ENCODE measurements around the gene ZNF878. TPM values are rescaled to one million over a fixed set of nuclear protein-coding genes. Genes with fewer than 3 reads are reported as not detected.
"Not testable (repeated sequence)": the region's sequence is repeated elsewhere in the genome, so short reads cannot be mapped to it uniquely, and the experiment has no call there.

Gene ZNF878
- total RNA-seq, 2 donors from 2014 or later: 0.20 to 0.26 TPM

DNA sequence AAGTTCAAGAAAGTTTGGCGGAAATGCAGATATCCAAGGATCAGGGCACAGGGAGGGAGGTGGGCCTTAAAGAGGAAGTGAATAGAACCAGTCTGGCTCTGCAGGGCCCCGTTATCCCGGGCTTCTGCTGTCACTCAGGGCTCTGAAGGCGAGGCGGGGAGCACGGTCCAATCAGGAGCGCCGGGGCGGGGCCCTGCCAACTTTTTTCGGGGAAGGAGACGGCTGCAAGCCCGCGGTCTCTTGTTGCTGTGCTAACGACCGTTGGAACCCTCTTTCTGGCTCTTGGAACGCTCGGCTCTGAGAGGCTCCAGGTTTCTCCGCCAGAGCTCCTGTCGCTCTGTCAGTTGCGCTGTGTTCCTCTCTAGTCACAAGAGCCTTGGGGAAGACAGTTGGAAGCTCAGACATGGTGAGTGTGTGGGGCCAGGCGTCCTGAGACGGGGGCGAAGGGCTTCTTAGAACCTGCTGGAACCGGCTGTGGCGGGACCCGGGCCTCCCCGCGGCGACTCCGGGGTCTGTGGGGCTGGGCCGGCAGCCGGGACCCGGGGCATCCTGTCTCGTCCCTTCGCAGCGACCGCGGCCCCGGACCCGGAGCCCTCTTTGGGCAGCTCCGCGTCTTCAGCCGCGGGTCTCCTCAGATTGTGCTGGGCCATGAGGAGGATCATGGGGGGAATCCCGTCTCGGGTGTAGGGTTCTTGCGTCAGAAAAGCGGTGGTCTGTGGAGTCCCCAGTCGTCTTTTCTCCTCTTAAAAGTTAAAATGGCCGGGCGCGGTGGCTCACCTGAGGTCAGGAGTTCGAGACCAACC is 39.5 kb upstream of the ZNF878 start:
- DNase-seq (ENCODE audit: low spot score): peak; percentile 87
- no peaks in the 10 kb centered on the region for H3K27me3 ChIP-seq
- TF ChIP-seq, protein P1, sequence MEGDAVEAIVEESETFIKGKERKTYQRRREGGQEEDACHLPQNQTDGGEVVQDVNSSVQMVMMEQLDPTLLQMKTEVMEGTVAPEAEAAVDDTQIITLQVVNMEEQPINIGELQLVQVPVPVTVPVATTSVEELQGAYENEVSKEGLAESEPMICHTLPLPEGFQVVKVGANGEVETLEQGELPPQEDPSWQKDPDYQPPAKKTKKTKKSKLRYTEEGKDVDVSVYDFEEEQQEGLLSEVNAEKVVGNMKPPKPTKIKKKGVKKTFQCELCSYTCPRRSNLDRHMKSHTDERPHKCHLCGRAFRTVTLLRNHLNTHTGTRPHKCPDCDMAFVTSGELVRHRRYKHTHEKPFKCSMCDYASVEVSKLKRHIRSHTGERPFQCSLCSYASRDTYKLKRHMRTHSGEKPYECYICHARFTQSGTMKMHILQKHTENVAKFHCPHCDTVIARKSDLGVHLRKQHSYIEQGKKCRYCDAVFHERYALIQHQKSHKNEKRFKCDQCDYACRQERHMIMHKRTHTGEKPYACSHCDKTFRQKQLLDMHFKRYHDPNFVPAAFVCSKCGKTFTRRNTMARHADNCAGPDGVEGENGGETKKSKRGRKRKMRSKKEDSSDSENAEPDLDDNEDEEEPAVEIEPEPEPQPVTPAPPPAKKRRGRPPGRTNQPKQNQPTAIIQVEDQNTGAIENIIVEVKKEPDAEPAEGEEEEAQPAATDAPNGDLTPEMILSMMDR (IDR thresholded peaks at IDR 0.05): no peak
- H3K4me1 ChIP-seq: peaks cover 0 to 8% of the 10 kb centered on the region in 2 donors
- no peaks in the 10 kb centered on the region for H3K36me3 ChIP-seq
- H3K4me3 ChIP-seq: peak overlapping the region; percentile 53 to 76
- no peaks in the 10 kb centered on the region for H3K9me3 ChIP-seq
- peak overlapping the region; percentile 57 to 75 for H3K27ac ChIP-seq

DNA sequence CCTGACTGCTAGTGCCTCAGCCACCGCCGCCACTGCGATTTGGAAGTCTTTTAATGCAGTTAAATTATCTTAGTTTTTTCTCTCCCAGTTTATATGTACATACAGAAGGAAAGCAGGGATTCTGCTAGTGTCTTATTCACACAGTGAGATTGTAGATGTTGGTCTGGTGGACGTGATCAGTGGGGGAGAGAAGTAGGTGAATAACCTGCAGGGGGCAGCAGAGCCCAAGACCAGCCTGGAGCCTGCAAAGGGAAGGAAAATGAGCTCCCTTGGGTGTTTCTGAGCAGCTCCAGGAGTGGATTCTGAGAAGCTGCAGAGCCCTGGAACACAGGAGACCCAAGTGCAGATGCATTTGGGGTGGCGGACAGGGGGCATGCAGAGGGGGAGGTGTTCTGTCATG is 38.0 kb upstream of the ZNF878 start:
- peak; percentile 62 for DNase-seq (ENCODE audit: low spot score)
- H3K4me1 ChIP-seq: peaks cover 0 to 8% of the 10 kb centered on the region in 2 donors
- no peaks in the 10 kb centered on the region for H3K9me3 ChIP-seq
- H3K27me3 ChIP-seq: no peaks in the 10 kb centered on the region
- no peak overlapping the region for H3K4me3 ChIP-seq
- no peak overlapping the region for H3K27ac ChIP-seq
- H3K36me3 ChIP-seq: no peaks in the 10 kb centered on the region
- TF ChIP-seq, protein P1 (IDR thresholded peaks at IDR 0.05): peak; percentile 35 to 72

DNA sequence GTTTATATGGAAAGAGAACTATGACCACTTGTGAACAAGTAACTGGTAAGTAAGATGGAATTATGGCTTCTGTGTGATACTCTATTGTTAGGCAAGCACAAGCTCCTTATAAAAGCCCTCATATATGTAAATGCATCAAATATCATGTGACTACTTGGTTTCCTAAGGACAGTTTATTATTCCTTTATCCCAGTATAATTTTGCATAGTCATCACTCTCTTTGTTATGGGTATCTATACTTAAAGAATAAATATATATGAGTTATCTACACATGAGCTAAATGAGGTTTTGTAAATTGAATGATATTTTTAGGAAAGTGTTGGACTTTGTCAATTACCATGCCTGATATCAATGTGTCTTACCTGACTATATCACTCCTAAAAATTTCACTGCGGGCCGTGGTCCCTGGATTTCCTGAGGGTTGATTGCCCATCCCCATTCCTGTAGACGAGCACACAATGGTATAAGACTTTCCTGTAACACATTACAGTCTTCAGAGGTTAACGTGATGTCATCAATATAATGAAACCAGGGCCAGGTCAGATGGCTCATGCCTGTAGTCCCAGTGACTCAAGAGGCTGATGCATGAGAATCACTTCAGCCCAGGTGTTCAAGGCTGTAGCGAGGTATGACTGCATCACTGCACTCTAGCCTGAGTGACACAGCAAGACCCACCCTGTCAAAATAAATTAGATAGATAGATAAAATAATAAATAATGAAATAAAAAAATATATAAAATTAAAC is 32.5 kb upstream of the ZNF878 start:
- no peak overlapping the region for H3K27ac ChIP-seq
- no peaks in the 10 kb centered on the region for H3K4me1 ChIP-seq
- TF ChIP-seq, protein P1 (IDR thresholded peaks at IDR 0.05): no peak
- H3K36me3 ChIP-seq: no peaks in the 10 kb centered on the region
- H3K4me3 ChIP-seq: no peak overlapping the region
- no peaks in the 10 kb centered on the region for H3K27me3 ChIP-seq
- peaks cover 0 to 22% of the 10 kb centered on the region in 2 donors for H3K9me3 ChIP-seq
- DNase-seq (ENCODE audit: low spot score): no peak

DNA sequence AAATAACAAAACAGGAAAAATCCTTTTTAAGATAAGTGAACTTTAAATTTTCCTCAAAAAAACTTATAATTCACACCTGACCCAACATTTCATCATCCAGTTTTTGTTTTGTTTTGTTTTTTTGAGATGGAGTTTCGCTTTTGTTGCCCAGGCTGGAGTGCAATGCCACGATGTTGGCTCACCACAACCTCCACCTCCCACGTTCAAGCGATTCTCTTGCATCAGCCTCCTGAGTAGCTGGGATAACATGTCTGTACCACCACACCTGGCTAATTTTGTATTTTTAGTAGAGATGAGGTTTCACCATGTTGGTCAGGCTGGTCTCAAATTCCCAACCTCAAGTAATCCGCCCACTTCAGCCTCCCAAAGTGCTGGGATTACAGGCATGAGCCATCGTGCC is 30.6 kb upstream of the ZNF878 start:
- H3K4me3 ChIP-seq; DNase-seq (ENCODE audit: low spot score); H3K4me1 ChIP-seq; H3K27me3 ChIP-seq; H3K27ac ChIP-seq: not testable (repeated sequence)
- peaks cover 15 to 41% of the 10 kb centered on the region in 2 donors for H3K9me3 ChIP-seq
- peaks cover 18% of the 10 kb centered on the region for H3K36me3 ChIP-seq

DNA sequence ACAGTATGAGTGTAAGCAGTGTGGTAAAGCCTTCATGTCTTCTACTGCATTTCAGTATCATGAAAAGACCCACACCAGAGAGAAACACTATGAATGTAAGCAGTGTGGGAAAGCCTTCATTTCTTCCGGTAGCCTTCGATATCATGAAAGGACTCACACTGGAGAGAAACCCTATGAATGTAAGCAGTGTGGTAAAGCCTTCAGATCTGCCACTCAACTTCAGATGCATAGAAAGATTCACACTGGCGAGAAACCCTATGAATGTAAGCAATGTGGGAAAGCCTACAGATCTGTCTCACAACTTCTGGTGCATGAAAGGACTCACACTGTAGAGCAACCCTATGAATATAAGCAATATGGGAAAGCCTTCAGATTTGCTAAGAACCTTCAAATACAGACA is 24.6 kb upstream of the ZNF878 start:
- no peak overlapping the region for H3K27ac ChIP-seq
- TF ChIP-seq, protein P1 (IDR thresholded peaks at IDR 0.05): no peak
- H3K4me3 ChIP-seq: no peak overlapping the region
- no peak for DNase-seq (ENCODE audit: low spot score)
- H3K36me3 ChIP-seq: peaks cover 78% of the 10 kb centered on the region
- no peaks in the 10 kb centered on the region for H3K27me3 ChIP-seq
- H3K9me3 ChIP-seq: peaks cover 61 to 96% of the 10 kb centered on the region in 2 donors
- no peaks in the 10 kb centered on the region for H3K4me1 ChIP-seq

DNA sequence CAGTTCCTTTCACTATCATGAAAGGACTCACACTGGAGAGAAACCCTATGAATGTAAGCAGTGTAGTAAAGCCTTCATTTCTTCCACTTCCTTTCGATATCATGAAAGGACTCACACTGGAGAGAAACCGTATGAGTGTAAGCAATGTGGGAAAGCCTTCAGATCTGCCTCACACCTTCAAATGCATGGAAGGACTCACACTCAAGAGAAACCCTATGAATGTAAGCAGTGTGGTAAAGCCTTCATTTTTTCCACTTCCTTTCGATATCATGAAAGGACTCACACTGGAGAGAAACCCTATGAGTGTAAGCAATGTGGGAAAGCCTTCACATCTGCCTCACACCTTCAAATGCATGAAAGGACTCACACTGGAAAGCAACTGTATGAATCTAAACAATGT is 23.6 kb upstream of the ZNF878 start:
- H3K36me3 ChIP-seq: peaks cover 79% of the 10 kb centered on the region
- DNase-seq (ENCODE audit: low spot score); H3K27ac ChIP-seq; H3K4me3 ChIP-seq; H3K4me1 ChIP-seq; H3K27me3 ChIP-seq: not testable (repeated sequence)
- peaks cover 68 to 99% of the 10 kb centered on the region in 2 donors for H3K9me3 ChIP-seq
